GM10266 (cell line): ENCODE data around the gene FGGY.

ENCODE experiments used
- DNase-seq: peaks from one replicate; pipeline ENCODE4 v3.0.0; 2012; ENCODE audit errors: extremely low spot score
- CTCF ChIP-seq: IDR thresholded peaks from 2 replicates; pipeline ENCODE4 v1.5.1; 2012; ENCODE audit warnings: mild to moderate bottlenecking, low read depth; ENCODE audit not compliant: control insufficient read depth, insufficient read depth; ENCODE audit errors: missing control alignments

The FGGY gene

DNA sequence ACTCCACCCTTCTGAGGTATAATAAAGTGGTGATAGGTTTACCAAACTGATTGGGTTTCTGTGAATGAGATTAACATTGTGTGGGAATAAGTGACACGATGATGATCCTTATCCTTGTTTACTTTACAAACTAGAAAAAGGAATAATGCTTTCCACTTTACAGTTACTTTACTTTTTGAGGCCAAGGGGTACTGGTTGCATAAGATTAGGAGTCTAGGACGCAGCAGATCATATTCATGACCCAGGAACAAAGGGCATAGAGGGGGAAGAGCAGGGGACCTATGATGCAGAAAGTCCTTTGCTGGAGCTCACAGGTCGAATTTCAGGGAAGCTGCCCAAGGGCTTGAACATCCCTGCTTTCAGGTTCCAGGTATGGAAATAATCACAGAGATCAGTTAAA lies 20.4 kb downstream of the FGGY start:
- TF ChIP-seq CTCF = no peak
- no peak for DNase-seq

- no peak for TF ChIP-seq CTCF
- no peak for DNase-seq
Measured at GRCh38 chr1:59317780-59318179, 20.9 kb downstream of the FGGY start.

- TF ChIP-seq CTCF = no peak
- no peak for DNase-seq
Measured at GRCh38 chr1:59318271-59318860, 21.5 kb downstream of the FGGY start.

DNA sequence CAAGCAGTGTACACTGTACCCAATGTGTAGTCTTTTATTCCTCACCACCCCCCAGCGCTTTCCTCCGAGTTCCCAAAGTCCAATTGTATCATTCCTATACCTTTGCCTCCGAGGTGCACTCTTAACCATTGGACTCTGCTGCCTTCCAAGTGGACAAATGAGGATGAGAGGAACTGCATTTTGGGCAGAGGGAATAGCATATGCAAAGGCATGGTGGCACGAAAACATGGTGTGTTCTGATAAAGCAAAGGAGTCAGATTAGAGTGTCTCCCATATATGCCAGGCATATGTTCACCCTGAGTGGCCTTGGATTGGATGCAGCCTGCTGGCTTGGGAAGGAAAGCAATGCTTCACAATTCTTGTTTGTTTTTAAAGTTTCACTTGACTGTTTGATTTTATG lies 25.5 kb downstream of the FGGY start:
- TF ChIP-seq CTCF = no peak
- DNase-seq = no peak

DNA sequence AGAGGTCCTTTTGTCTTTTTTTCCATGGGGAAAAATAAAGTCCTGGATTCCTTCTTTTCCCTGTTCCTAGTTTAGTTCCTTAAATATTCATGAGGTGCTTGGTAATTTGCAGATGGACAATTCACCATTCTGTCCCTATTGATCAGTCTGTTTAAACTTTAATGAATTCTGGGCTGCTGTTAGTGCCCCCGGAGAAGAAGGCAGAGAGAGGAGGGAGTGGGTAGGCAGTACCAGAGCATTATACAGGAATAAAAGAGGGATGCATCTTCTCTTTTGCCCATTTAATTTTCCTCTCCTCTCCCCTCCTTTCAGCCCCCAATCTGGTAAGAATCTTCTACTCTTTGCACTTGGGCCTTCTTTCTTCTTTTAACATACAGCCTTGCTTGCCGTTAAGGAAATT lies 25.9 kb downstream of the FGGY start:
- DNase-seq = no peak
- TF ChIP-seq CTCF = no peak

- no peak for TF ChIP-seq CTCF
- DNase-seq = no peak
Measured at GRCh38 chr1:59323879-59324278, 27.0 kb downstream of the FGGY start.

DNA sequence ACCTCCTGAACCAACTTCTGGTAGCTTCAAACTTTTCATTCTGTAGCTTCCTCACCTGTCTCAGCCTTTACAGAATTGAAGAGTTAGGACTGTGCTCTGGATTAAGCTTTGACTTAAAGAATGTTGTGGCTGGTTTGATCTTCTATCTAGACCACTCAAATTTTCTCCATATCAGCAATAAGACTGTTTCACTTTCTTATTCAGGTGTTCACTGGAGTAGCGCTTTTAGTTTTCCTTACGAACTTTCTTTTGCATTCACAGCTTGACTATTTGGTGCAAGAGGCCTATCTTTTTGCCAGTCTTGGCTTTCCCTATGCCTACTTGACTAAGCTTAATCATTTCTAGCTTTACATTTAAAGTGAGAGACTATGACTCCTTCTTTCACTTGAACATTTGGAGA lies 31.5 kb downstream of the FGGY start:
- no peak for TF ChIP-seq CTCF

More for the DNA sequence above, 31.5 kb downstream of the FGGY start:
- DNase-seq = no peak
